Endothelial cell (in vitro differentiated cells): Measurements from ENCODE around the gene PRKD3. TPM values are rescaled to one million over a fixed set of nuclear protein-coding genes. Genes with fewer than 3 reads are reported as not detected.

Experiments used
- DNase-seq: peaks from one replicate; pipeline ENCODE4 v3.0.0; 2021; ENCODE audit warnings: low spot score
- H3K27ac Mint-ChIP-seq: one replicate; pipeline ENCODE4 v1.8.0; 2021; ENCODE audit warnings: mixed read lengths, inconsistent platforms; ENCODE audit not compliant: unreplicated experiment
- H3K27me3 Mint-ChIP-seq: one replicate; pipeline ENCODE4 v1.8.0; 2021; ENCODE audit warnings: mild to moderate bottlenecking, moderate library complexity, mixed read lengths, inconsistent platforms; ENCODE audit not compliant: unreplicated experiment
- H3K36me3 Mint-ChIP-seq: one replicate; pipeline ENCODE4 v1.8.0; 2021; ENCODE audit warnings: mild to moderate bottlenecking, low read depth, mixed read lengths, inconsistent platforms; ENCODE audit not compliant: unreplicated experiment
- H3K4me1 Mint-ChIP-seq: one replicate; pipeline ENCODE4 v1.8.0; 2021; ENCODE audit warnings: mild to moderate bottlenecking, mixed read lengths, inconsistent platforms; ENCODE audit not compliant: unreplicated experiment
- H3K4me3 Mint-ChIP-seq: one replicate; pipeline ENCODE4 v1.8.0; 2021; ENCODE audit warnings: mild to moderate bottlenecking, mixed read lengths, inconsistent platforms; ENCODE audit not compliant: unreplicated experiment
- H3K9me3 Mint-ChIP-seq: one replicate; pipeline ENCODE4 v1.8.0; 2021; ENCODE audit warnings: mixed read lengths, inconsistent platforms; ENCODE audit not compliant: unreplicated experiment
- CTCF ChIP-seq: fragments of 200-600 bp; sonication (generic); IDR thresholded peaks from one replicate; pipeline ENCODE4 v1.5.0; 2021; ENCODE audit warnings: antibody characterized with exemption; ENCODE audit not compliant: unreplicated experiment
- total RNA-seq: library from RNA; stranded (reverse); fragmentation: NEBNext Ultra II Directional; extraction: Animal tissue kit (Norgen Biotek cat#: 25700); gene quantifications from one replicate; pipeline ENCODE4 v1.2.1, GENCODE V29; 2021; ENCODE audit not compliant: unreplicated experiment

PRKD3 gene
- total RNA-seq, 1 donor from 2014 or later: 71.3 TPM

GRCh38 chr2:37358466-37358865, 33.8 kb upstream of the PRKD3 start:
- no peaks in the 10 kb centered on the region for H3K9me3 Mint-ChIP-seq
- peaks cover 3% of the 10 kb centered on the region for H3K4me1 Mint-ChIP-seq
- H3K27ac Mint-ChIP-seq: no peak overlapping the region
- H3K4me3 Mint-ChIP-seq: no peak overlapping the region
- DNase-seq: no peak
- H3K27me3 Mint-ChIP-seq: no peaks in the 10 kb centered on the region
- TF ChIP-seq CTCF: no peak
- peaks cover 11% of the 10 kb centered on the region for H3K36me3 Mint-ChIP-seq

- Mint-ChIP-seq H3K27ac (no peak overlapping the region), H3K9me3 (no peaks in the 10 kb centered on the region), H3K4me1 (peaks cover 3% of the 10 kb centered on the region), H3K4me3 (no peak overlapping the region), H3K27me3 (no peaks in the 10 kb centered on the region), H3K36me3 (peaks cover 6% of the 10 kb centered on the region)
- DNase-seq: no peak
- TF ChIP-seq CTCF: no peak
These were observed 32.9 kb upstream of the PRKD3 start for GRCh38 chr2:37357530-37357929.

- peaks cover 3% of the 10 kb centered on the region for H3K36me3 Mint-ChIP-seq
- H3K4me1 Mint-ChIP-seq: peaks cover 3% of the 10 kb centered on the region
- TF ChIP-seq CTCF: no peak
- no peak for DNase-seq
- no peak overlapping the region for H3K27ac Mint-ChIP-seq
- H3K9me3 Mint-ChIP-seq: no peaks in the 10 kb centered on the region
- no peaks in the 10 kb centered on the region for H3K27me3 Mint-ChIP-seq
- H3K4me3 Mint-ChIP-seq: no peak overlapping the region
These were observed 32.4 kb upstream of the PRKD3 start for GRCh38 chr2:37357069-37357468.

GRCh38 chr2:37356299-37356698, 31.7 kb upstream of the PRKD3 start:
- peaks cover 3% of the 10 kb centered on the region for H3K4me1 Mint-ChIP-seq
- H3K36me3 Mint-ChIP-seq: peaks cover 3% of the 10 kb centered on the region
- no peaks in the 10 kb centered on the region for H3K9me3 Mint-ChIP-seq
- no peaks in the 10 kb centered on the region for H3K27me3 Mint-ChIP-seq
- TF ChIP-seq CTCF: no peak
- H3K4me3 Mint-ChIP-seq: no peak overlapping the region
- DNase-seq: no peak
- no peak overlapping the region for H3K27ac Mint-ChIP-seq

- no peaks in the 10 kb centered on the region for H3K9me3 Mint-ChIP-seq
- H3K27me3 Mint-ChIP-seq: no peaks in the 10 kb centered on the region
- peaks cover 3% of the 10 kb centered on the region for H3K36me3 Mint-ChIP-seq
- DNase-seq: no peak
- peaks cover 5% of the 10 kb centered on the region for H3K4me1 Mint-ChIP-seq
- H3K27ac Mint-ChIP-seq: no peak overlapping the region
- H3K4me3 Mint-ChIP-seq: no peak overlapping the region
- no peak for TF ChIP-seq CTCF
These were observed 31.1 kb upstream of the PRKD3 start for GRCh38 chr2:37355735-37356134.
